ENCODE measurements around the gene MKI67.
"Not testable (repeated sequence)": the region's sequence is repeated elsewhere in the genome, so short reads cannot be mapped to it uniquely, and the experiment has no call there.

The MKI67 gene

GRCh38 chr10:128149267-128150014 is 23.2 kb upstream of the MKI67 start:
- no peak for DNase-seq

DNA sequence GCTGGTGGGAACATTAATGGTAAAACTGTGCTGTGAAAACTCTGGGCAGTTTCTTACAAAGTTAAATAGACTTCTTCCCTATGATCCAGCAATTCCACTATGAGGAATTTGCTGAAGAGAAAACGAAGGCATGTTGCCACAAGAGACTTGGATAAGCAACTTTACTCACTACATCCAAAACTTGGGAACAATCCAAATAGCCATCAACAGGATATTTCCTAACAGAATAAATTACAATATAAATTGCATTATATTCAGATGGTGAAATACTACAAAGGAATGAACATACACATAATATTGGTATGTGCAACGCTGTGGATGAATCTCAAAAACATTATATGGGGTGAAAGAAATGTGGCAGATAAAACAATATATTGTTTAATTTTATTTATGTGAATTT is 21.4 kb upstream of the MKI67 start:
- peak; percentile 34 to 59 for DNase-seq

DNA sequence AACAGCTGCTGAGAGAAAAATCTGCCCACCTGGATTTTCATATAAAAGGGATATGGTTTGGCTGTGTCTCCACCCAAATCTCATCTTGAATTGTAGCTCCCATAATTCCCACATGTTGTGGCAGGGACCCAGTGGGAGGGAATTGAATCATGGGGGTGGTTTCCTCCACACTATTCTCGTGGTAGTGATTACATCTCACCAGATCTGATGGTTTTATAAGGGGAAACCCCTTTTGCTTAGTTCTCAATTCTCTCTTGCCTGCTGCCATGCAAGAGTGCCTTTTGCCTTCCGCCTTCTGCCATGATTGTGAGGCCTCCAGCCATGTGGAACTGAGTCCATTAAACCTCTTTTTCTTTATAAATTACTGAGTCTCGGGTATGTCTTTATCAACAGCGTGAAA is 20.8 kb upstream of the MKI67 start:
- peak; percentile 82 to 95 for DNase-seq

GRCh38 chr10:128144547-128144946 is 18.3 kb upstream of the MKI67 start:
- no peak for DNase-seq

DNA sequence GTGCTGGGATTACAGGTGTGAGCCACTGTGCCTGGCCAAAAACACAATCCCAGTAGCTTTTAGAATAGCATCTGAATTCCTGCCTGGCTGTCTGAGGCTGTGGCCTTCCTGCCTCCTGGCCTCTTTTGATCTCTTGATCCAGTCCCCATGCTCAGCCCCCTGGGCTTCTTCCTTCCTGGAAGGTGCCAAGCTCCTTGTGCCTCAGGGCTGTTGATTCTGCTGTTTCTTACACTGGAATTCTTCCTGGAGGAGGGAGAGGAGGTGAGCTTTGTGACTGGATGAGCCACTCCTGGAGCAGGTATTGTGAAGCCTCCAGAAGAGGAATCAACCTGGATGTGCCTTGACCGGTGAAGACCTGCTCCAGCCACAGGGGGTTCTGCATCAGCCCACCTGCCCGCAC is 17.3 kb upstream of the MKI67 start:
- no peak for DNase-seq

DNA sequence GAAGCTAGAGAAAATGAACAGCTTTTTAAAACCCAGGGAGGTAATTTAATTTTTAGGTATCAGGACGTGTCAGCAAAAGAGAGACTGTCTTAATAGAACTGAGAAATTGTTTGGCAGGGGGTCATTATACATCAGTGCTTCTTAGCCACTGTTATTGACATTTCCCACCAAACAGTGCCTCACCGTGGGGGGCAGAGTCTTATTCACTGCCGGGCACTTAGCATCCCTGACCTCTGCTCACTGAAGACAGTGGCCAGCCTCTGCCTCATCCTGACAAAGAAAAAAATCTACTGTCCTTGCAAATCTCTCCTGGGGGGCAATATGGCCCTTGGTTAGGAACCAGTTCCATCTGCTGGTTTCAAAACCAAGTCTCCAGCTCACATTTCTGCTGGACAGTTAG is 14.2 kb upstream of the MKI67 start:
- no peak for DNase-seq

- not testable (repeated sequence) for DNase-seq
These were observed 12.2 kb upstream of the MKI67 start for GRCh38 chr10:128138429-128138828.

DNA sequence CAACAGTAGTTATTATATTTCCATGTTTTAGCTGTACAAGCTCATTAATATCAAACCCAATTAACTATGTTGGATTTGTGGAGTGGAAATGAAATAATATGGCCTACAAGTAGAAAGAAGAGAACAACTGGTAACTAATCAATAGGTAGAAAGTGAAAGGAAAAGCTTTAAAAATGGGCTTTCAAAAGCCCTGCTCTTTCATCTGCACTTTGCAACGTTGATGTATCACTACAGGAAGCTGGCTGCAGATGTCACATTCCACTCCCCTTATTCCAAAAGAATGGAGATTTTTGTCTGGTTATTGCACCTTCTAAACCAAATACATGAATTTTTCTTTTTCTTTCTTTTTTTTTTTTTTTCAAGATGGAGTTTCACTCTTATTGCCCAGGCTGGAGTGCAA is 11.7 kb upstream of the MKI67 start:
- no peak for DNase-seq

DNA sequence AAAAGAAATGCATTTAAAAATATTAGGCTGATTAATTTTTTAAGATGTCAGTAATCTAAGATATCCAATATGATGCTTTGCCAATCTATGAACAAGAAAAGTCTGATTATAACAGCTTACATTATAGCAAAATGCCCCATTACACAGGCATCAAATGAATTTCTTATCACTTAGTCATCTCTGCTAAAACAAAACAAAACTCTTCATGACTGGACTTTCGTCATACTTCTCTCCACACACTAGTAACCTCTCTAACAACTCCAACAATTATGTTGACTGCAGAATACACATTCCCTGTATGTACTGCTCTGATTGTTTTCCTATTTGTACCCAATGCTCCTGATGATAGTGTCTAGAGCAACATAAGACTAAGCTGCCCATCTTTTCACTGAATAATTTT is 3.8 kb upstream of the MKI67 start:
- DNase-seq, result peak in 1 of 2 donors; percentile 26

- no peak for DNase-seq
These were observed 2.4 kb upstream of the MKI67 start for GRCh38 chr10:128128582-128128981.

DNA sequence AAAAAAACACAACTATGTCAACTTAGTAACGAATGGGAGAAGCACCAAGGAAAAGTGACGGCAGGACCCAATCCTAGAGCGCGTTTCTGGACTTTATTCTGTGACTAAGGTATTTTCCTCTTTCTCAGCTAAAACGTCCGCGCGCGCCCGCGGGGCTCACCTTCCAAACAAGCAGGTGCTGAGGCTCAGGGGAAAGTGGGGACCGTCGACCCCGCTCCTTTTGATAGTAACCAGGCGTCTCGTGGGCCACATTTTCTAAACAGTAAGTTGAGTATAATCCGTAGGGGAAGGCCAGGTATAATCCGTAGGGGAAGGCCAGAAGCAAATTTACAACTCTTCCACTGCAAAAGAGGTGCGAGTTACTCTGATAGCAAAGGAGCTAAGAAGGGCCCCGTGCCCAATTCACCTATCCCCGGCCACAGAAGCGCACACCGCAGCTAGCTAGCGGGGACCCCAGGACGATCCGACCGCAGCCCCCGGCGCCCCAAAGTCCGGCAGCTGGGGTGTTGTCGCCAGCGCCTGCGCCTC is 743 bp downstream of the MKI67 start:
- no peak for DNase-seq

DNA sequence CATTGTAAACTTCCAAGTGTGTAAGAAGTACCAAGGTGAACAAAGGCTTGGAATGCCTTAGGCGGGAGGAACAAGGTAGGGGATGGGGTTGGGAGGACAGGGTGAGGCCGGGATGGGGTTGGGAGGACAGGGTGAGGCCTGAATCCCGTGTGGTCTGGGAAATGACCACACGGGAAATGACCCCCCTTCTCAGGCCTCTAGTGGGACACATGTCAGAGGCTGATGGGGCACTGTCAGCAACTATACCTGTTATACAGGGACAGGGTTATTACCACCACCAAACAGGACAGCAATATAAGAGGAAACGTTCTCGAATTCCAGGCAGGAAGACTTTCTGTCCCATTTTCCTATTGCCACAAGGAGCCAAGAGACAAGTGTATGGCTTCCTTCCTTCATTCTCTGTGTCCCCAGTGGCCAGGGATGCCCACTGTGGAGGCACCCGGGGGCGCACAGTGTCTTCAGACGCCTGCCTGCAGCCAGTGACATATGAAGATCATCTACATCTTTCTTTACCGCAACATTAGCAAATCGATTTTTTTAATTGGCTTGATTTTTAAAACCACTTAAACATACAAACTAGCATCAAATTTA is 1.3 kb downstream of the MKI67 start:
- no peak for DNase-seq

GRCh38 chr10:128123846-128124245 is 2.4 kb downstream of the MKI67 start:
- no peak for DNase-seq

- DNase-seq, result peak; percentile 57 to 77
These were observed 3.3 kb downstream of the MKI67 start for GRCh38 chr10:128122931-128123330.

GRCh38 chr10:128121750-128122412 is 4.3 kb downstream of the MKI67 start:
- no peak for DNase-seq

GRCh38 chr10:128116851-128117615 is 9.2 kb downstream of the MKI67 start:
- no peak for DNase-seq

- DNase-seq, result no peak
These were observed 10.0 kb downstream of the MKI67 start for GRCh38 chr10:128116187-128116586.

DNA sequence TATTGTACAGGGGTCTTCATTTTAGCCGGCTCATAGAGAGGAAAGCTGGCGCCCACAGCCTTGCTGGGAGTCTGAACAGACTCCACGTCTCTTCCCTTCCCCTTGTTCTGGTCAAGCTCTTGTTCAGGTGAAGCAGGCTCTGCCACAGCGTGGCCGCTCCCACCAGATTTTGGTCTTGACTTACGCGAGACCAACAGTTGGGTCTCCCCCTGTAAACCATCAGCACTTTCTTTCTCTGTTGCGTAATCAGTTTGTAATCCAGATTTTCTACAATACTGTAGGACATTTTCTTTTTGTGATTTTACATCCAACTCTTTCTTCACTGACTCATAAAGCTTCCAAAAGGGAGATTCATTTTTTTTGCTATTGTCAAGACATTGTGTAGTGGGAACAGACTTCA is 10.9 kb downstream of the MKI67 start:
- DNase-seq, result no peak

GRCh38 chr10:128114901-128115300 is 11.3 kb downstream of the MKI67 start:
- peak in 1 of 2 donors; percentile 51 for DNase-seq

DNA sequence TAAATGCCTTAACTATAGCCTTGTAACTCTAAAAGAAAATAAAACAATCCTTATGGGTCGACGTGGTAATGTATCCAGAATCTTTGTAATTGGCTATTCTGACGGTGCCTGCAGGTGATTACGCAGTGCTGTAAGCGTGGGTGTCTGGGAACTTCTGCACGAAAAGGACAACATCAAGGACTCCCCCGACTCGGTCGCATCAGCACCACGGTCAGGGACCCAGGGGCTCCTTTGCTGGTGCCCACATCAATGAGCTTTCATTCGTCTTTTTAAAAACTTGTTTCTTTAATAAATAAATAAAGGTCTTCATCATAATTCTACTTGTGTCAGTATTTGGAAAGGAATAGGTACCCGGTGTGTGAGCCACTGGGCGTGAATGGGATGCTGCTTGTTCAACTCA is 13.2 kb downstream of the MKI67 start:
- DNase-seq, result no peak

- DNase-seq, result peak in 1 of 2 donors; percentile 23
These were observed 14.5 kb downstream of the MKI67 start for GRCh38 chr10:128111696-128112095.

DNA sequence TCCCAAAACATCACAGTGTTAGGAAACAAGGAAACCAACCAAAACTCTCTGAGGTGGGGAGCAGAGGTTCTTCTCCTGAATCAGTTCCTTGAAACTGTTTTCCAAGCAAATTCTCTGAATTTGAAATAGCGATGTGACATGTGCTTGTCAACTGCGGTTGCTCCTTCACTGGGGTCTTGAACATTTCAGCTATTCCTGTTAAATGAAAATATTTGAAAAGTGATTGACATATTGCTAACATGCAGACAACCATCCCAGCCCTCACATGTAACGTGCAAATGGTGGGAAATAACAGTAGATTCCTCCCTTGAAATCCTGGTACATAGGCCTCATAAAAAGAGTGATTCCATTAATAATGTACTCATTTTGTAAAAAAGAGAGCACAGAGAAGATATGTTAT is 15.9 kb downstream of the MKI67 start:
- DNase-seq, result no peak

- DNase-seq, result no peak
These were observed 16.5 kb downstream of the MKI67 start for GRCh38 chr10:128109707-128110106.
